ENCODE results near the gene PNMA5.
"Not testable (repeated sequence)": the region's sequence is repeated elsewhere in the genome, so short reads cannot be mapped to it uniquely, and the experiment has no call there.

PNMA5 gene

DNA sequence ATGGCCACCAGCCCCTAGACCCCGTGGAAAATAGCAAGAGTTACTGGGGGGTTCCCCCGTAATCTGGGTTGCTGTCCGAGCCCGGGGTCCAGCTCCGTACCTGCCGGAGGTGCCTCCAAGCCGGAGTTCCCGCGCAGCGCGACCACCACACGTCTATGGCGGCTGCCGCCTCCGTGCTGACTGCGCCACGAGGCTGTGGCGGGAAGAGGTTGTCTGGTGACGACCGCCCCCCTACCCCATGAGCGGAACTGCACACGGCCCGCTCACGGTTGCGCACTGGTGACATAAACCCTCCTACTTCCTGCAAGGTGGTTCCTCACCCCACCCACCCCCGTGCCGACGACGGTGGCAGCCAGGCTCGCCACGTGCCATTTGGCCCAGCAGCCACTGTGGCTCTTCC lies at the start of gene PNMA5:
Gene PNMA5 (minus strand): TSS at position 184 of the 400 bp plus-strand sequence. CDS start 2,518 bp downstream, outside the sequence.
- DNase-seq = no peak

DNA sequence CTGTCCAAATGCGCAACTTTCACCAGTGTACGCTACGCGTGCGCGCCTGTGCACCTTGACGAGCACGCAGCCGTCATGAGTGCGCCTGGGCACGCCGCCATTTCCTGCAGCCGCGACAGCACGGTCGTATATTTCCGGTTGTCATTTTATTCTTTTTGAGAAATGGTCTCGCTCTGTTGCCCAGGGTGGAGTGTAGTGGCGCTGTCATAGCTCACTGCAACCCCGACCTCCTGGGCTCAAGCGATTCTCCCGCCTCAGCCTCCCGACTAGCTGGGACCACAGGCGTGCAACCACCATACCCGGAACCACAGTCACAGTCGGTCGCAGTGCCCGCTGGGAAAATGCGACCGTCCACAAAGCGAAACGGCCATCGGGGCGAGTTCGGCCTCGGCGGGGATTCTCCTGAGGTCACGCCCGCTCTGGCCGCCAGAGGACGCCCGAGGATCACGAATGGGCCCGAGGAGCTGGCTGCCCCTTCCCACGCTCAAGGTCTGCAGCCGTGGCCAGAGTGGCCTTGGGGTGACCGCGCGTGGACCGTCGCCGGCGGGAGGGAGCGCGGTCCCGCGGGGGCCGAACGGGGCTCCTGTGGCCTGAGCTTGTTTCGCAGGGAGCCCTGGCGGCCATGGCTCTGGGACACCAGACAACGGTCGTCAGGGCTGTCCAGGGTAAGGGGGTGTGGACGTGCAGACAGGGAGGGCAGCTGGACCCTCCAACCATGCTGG lies 38.6 kb upstream of the PNMA5 start:
- peak in 1 of 2 experiments; percentile 73 for DNase-seq

GRCh38 chrX:153030801-153031200 lies 36.9 kb upstream of the PNMA5 start:
- DNase-seq = no peak

- DNase-seq = no peak
These were observed 36.0 kb upstream of the PNMA5 start for GRCh38 chrX:153029875-153030274.

DNA sequence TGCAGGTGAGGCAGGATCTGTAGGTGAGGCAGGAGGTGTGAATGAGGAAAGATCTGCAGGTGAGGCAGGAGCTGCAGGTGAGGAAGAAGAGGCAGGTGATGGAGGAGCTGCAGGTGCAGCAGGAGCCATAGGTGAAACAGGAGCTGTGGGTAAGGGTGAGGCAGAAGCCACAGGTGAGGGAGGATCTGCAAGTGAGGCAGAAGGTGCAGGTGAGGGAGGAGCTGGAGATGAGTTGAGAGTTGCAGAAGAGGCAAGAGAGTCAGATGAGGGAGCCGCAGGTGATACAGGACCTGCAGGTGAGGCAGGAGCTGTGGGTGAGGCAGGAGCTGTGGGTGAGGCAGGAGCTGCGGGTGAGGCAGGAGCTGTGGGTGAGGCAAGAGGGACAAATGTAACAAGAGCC lies 35.2 kb upstream of the PNMA5 start:
- DNase-seq = no peak

DNA sequence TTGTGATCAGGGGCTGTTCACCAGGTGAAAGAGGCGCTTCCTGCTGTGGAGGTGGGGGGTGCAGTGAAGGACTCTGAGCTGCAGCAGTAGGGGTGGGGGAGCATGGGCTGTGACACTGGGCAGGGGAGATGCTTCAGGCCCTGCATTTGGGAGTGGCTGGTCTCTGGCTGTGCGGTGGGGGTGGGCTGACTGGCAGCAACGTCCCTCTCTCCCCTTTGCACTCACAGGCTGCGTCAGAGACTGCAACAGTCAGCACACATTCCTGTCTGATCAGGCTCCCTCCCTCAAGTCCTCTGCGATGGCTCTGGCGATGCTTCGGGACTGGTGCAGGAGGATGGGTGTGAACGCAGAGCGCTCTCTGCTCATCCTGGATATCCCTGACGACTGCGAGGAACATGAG lies 34.6 kb upstream of the PNMA5 start:
- DNase-seq = not testable (repeated sequence)

DNA sequence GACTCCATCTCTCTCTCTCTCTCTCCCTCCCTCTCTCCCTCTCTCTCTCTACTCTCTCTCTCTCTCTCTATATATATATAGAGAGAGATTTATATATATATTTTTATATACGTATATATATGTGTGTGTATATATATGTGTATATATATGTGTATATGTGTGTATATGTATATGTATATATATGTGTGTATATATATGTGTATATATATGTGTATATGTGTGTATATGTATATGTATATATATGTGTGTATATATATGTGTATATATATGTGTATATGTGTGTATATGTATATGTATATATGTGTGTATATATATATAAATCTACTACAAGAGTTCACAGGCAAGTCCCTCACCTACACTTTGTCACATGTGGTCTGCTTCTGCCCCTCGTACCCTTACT lies 32.6 kb upstream of the PNMA5 start:
- not testable (repeated sequence) for DNase-seq

DNA sequence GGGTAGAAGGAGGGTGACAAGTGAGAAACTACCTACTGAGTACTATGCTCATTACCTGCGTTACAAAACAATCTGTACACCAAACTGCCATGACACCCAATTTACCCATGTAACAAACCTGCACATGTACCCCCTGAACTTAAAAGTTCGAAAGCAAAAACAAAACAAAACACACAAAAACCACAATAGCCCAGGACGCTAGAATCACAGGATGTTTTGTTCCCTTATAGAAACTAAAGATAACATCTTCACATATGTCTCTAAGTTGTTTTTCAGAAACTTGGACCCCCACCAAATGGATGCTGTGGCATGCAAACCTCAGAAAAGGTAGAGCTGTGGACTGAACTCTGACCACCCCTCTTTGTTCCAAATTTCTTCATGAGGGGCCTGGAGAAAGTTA lies 25.2 kb upstream of the PNMA5 start:
- DNase-seq = no peak

GRCh38 chrX:153017174-153017573 lies 23.3 kb upstream of the PNMA5 start:
- not testable (repeated sequence) for DNase-seq

DNA sequence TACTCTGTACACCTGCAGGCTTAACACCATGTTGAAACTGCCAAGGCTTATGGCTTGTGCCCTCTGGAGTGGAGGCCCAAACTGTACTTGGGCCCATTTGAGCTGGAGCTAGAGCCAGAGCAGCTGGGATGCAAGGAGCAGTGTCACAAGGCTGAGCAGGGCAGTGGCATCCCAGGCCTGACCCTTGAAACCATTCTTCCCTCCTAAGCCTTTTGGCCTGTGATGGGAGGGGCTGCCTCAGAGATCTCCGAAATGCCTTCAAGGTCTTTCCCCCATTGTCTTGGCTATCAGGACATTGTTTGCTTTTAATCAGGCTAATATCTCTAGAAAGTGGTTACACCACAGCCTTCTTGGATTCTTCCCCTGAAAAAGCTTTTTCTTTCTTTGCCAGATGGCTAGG lies 10.9 kb upstream of the PNMA5 start:
- no peak for DNase-seq

GRCh38 chrX:153003981-153004380 lies 10.1 kb upstream of the PNMA5 start:
- DNase-seq = no peak

DNA sequence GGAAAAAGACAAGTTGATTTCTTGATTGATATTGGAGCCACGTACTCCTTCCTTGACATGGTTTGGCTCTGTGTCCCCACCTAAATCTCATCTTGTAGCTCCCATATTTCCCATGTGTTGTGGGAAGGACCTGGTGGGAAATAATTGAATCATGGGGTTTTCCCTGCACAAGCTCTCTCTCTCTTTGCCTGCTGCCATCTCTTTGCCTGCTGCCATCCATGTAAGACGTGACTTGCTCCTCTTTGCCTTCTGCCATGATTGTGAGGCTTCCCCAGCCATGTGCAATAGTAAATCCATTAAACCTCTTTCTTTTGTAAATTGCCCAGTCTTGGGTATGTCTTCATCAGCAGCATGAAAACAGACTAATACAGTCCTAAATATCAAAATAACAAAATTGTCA lies 8.3 kb upstream of the PNMA5 start:
- not testable (repeated sequence) for DNase-seq

GRCh38 chrX:152997337-152997736 lies 3.4 kb upstream of the PNMA5 start:
- no peak for DNase-seq

GRCh38 chrX:152992115-152992514 lies 1.8 kb downstream of the PNMA5 start:
- DNase-seq = no peak

GRCh38 chrX:152991123-152991522 lies 2.8 kb downstream of the PNMA5 start:
- no peak for DNase-seq

- no peak for DNase-seq
These were observed 4.6 kb downstream of the PNMA5 start for GRCh38 chrX:152989292-152989658.

DNA sequence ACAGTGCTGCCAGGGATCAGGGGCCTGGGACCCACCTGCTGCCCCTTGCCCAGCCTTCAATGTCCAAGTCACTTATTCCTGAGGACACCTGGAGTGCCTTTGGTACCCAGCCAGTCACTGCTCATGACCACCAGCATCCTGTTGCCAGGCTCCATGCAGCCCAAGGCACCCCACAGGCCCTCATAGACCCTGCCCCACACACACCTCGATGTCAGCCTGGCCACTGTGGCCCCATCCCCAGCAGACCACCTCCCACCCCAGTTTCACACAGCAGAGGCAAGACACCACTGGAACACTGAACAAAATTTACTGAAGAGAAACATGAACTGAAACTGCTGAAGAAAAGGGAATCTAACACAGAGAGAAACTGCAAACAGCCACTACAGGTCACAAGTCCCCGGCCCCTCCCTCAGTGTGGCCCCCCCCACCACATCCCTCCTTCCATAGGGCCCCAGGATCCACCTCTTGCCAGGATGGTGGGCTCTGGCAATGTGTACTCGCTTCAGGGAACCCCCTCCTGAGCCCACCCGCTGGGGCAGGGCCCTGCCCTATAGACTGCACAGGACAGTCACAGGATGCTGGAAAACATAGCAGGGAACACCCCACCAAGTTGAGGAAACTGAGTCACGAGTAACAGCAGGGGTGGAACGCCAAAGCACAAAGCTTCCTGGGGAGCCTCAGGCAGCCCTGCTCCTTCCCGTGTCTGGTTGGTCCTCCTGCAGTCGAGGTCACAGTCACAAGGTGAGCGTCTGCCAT lies 5.2 kb downstream of the PNMA5 start:
- DNase-seq = no peak

- no peak for DNase-seq
These were observed 6.1 kb downstream of the PNMA5 start for GRCh38 chrX:152987801-152988200.

DNA sequence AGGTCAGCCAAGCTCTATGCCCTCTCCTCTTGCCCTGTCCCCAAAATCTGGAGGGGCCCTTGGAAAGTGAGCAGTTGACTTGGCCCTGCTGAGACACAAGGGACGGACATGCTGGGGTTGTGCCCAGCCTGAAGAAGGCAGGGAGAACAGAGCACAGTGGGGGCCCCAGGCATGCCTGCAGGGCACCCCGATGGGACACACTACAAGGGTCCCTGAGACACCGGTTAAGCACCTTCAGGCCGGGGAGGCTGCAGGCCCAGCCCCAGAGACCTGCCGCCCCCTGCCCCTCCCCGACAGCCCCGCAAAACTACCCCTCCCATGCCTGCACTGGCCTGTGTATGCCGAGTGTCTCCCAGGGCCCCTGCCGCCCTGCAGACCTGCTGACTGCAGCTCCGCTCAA lies 6.8 kb downstream of the PNMA5 start:
- DNase-seq = not testable (repeated sequence)

- DNase-seq = not testable (repeated sequence)
These were observed 8.5 kb downstream of the PNMA5 start for GRCh38 chrX:152985383-152985782.

GRCh38 chrX:152968193-152968592 lies 25.7 kb downstream of the PNMA5 start:
- no peak for DNase-seq

- no peak for DNase-seq
These were observed 33.8 kb downstream of the PNMA5 start for GRCh38 chrX:152960115-152960514.

DNA sequence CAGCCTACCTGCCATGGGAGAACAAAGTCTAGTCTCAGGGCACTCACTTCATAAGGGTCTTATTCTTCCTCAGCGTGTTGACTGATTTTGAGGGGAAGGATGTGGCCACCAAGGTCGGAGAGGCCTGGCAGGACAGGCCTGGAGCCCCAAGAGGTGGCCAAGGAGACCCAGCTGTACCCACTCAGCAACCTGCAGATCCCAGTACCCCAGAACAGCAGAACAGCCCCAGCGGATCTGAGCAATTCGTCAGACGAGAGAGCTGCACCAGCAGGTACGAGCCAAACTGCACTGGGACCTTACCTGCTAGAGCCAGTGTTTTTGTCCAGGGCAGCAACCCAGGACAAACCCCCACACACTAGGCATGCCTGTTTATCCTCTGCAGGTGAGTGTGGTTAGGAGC lies 34.3 kb downstream of the PNMA5 start:
- DNase-seq = no peak

Data from NCI-H526 (cell line).